RPMI7951 (cell line): ENCODE data around the gene RHOBTB3. TPM values are rescaled to one million over a fixed set of nuclear protein-coding genes. Genes with fewer than 3 reads are reported as not detected.

Experiments used
- DNase-seq: peaks from one replicate; pipeline ENCODE4 v3.0.0-alpha.2; 2012; ENCODE audit warnings: low read depth
- total RNA-seq: library from RNA; depleted of rRNA; stranded (reverse); fragments of >200 nt; shearing (Covaris generic); gene quantifications from 2 replicates; pipeline ENCODE4 v1.2.3, GENCODE V29; 2014

Gene RHOBTB3
- total RNA-seq, 1 experiment from 2014 or later = 64.2 TPM

DNA sequence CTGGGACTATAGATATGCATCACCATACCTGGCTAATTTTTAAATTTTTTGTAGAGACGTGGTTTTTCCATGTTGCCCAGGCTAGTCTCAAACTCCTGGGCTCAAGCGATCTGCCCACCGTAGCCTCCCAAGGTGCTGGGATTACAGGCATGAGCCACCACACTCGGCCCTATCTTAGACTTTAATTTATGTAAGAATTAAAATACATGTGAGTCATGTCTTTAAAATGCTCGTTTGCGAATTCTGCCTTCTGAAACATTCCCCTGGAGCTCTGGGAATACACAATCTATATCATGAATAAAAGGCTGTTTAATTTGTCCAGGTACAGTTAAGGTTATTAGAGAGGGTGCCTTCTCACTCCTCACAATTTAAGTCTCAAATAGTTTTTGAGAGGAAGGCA is 32.8 kb downstream of the RHOBTB3 start:
- no peak for DNase-seq

DNA sequence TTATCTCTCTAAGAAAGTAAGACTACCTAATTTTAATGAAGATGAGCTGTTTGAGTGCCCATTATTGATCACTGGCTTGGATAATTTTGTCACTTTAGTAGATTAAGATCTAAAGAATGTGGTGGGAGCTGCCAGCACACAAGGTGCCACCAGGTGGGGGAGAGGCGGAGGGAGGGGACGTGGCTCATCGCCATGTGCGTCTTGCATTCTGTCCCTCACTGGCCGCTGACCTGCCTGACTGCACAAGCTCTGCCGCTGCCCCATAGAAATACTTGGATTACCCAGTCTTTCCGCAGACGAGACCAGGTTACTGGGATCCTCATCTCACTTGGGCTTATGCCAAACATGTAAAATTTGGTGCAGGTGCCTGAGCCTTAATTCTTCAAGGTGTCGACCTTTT is 37.6 kb downstream of the RHOBTB3 start:
- DNase-seq = no peak

DNA sequence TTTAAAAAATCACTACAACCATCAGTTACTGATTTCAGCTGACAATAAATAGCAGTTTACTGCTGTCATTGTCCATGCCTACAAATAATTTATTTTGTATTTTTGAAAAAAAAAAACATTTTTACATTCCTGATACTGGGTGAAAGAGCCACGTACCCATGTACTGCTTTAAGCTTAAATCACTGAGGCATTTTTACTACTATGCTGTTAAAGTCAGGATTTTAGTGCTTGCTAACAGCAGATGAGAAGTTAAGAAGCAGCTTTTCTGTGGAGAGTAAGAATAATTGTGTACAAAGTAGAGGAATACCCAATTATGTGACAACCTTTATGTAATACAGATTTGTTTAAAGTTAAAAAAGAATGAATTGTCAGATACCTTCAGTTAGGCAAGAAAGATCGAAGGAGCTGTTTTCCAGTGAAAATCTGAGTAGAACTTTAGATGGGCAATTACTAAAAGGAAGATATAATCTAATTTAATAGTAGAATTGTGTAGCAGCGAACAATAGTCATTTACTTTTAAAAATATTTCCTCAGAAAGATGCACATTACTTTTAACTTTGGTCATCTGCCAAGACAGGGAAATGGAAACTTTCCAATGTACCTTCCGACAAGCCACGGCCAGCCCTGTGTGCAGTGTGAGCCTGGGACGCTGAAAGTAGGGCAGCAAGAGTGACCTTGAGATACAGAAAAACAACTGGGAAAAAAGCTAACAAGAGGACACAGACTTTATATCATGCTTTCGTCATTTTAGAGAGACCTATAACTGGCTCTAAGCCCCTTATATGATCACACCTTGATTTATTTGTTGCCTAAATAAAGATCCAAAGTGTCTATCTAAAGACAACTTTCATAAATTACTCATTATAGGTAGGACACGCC is 39.9 kb downstream of the RHOBTB3 start:
- no peak for DNase-seq

DNA sequence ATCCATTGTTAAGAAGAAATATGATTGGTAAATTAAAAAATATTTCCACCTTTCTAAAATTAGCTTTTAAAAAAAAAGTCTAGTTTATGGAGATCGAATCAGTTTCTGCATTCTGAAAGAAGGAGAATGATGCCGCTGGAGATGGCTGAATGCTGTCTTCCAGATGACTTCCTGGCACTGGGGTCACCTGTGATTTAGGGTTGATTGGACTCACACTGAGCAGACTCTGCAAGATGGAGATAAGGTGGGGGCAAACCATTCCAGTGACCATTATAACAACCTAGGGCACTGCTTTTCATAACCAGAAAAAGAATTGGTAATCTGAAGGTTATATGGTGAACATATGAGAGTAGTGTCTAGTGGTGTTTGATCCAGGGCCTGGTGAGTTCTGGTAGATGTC is 40.8 kb downstream of the RHOBTB3 start:
- DNase-seq = no peak

DNA sequence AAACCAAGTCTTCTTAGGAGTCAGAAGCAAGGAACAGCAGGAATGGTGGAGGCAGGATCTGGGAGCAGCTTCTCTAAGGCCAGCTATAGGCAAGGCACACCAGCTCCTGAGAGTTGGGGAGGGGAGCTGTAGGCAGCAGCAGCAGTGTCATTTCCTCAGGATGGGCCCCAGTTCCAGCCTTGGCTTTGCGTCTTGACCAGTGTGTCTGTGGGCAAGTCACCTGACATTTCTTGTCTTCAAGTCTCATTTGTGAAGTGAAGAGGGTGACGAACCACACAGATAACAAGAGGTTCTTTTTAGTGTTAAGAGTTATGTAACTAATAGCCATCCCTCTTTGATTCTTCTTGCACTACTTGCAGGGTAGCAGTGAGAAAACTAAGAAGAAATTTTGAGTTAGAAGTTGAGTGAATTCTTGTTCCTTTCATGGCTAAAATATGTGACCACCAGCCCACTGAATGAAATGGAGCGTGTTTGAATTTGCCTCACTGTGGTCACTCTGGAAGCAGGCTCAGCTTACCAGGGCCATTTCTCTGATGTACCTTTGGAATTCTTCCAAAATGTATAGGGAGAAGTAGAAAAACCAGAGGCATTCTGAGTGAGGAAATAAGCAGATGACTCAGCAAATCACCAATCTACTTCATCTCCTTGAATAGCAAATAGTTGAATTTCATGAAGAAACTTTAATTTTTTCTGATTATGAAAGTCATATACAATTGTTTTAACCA is 42.4 kb downstream of the RHOBTB3 start:
- DNase-seq = peak; percentile 84

DNA sequence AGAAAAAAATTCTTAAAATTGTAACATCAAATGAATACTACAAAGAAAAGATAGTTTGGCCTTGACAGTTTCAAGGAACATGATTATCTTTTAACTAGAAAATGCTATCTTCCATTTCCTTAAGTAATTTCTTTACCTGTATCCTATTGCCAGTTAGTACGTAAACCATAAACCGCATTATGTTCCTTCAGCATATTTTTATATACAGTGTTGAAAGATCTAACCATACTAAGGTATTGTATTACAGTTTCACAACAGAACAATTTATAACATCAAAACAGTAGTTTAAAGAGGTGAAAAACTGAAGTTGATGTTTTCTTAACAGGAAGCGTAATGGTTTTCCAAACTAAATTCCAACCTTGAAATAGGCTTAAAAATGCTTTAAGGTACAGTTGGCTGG is 46.3 kb downstream of the RHOBTB3 start:
- DNase-seq = no peak

DNA sequence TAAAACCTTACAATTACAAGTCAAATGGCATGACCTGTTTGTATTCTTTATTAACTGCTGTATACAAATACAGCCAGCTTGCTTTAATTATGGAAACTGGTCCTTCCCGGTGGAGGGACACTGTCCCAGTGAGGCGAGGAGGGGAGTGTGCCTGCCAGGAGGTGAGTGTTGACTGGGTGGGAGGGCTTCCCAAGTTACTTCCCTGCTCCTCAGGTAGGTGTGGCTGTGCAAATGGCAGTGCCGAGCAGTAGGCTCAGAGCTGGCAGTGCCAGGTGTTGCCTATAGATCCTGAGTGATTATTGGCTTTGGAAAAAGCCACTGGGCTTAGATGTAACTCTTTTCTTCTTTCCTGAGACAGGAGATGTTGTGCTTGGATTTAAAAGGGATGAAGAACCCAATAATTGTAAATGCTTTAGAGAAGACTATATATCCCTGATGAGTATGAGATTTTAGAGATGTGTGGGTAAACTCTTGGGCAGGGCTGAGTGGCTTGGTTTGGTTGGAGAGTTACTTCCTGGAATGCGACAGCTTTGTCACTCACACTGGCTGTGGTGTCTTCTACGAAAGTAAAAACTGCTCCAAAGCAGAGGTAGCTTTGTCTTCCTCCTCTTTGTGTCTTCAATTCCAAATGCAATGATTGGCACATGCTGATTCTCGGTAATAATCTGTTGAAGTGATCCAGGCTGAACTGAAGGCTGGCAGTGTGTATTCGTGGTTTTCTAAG is 47.7 kb downstream of the RHOBTB3 start:
- DNase-seq = no peak

DNA sequence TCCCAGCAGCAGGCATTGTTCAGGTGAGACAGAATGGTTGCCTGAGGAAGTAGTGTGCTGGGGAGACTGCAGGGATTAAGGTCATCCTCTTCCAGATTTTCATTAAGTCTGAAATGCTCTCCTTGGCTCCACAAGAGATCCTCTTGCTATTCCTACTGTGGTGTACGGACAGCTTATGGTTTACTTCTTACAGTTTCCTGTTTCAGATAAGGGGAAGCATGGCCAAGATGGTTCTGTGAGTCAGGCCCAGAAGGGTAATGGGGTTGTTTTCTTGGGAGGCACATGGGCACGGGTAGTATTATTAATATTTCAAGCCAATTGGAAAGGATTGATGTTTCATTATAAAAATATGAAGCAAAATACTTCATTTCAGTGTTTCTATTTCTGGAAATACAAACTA is 48.5 kb downstream of the RHOBTB3 start:
- no peak for DNase-seq

DNA sequence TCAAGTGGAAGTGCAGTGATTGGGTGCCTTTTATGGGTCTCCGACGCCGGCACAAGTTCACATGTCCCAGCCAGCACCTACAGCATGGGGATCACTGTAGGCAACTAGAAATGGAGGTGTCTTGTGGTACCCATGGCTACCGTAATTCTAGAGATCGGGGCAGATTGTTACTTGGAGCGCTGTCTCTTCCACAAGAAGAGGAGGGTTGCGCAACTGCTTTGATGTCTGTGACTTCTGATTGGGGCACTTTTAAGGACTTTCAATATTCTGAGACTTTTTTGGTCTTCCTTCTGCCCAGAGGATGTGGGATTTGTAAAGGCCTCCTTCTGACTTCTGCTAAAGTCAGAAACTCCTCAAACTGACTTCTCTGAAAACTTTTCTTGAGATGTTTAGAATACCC is 49.5 kb downstream of the RHOBTB3 start:
- DNase-seq = no peak

DNA sequence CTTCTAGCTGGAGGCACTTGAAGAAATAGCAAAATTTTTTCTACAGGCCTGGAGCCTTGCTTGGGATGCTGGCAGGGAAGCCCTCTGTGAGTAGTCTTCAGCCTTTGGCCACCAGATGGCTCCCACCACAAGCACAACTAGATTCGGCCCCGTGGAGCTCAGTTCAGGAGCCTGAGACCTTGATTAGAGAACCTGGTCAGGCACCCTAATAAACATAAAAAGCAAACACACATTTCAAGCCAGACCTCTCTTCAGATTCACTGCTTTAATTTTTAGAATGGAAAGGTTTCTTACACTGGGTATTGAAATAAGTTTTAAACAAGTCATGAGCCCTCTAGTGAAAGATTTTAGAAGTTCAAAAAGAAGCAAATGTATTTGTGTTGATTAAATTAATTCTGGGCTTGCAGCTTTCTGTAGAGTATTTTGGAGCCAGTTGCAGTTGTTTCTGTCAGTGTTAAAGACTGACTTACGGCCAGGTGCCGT is 50.0 kb downstream of the RHOBTB3 start:
- DNase-seq = peak; percentile 73

DNA sequence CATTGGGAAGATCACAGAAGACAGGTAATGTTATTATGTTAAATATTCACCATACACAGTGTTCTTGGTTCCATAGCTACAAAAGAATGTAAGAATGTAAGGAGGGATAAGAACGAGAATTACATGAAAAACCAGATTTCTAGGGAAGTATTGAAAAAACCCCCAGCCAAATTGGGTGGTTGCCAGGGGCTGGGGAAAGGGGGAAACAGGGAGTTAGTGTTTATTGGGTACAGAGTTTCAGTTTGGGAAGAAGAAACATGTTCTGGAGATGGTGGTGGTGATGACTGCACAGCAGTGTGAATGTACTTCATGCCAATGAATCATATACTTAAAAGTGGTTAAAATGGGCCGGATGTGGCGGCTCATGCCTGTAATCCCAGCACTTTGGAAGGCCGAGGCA is 51.0 kb downstream of the RHOBTB3 start:
- no peak for DNase-seq

DNA sequence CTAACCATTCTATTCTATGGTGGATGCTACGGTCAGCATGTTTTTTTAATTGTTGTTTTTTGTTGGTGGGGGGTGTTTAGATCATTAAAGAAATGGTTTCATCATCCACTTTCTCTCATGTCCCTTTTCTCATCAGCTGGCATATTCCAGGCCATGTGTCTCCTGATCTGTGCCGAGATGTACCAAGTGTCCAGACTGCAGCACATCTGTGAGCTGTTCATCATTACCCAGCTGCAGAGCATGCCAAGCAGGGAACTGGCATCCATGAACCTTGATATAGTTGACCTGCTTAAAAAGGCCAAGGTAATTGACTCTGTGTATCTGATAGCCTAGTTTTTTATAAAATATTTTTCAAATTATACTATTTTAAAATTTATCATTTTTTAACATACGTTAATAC is 52.5 kb downstream of the RHOBTB3 start:
- no peak for DNase-seq

DNA sequence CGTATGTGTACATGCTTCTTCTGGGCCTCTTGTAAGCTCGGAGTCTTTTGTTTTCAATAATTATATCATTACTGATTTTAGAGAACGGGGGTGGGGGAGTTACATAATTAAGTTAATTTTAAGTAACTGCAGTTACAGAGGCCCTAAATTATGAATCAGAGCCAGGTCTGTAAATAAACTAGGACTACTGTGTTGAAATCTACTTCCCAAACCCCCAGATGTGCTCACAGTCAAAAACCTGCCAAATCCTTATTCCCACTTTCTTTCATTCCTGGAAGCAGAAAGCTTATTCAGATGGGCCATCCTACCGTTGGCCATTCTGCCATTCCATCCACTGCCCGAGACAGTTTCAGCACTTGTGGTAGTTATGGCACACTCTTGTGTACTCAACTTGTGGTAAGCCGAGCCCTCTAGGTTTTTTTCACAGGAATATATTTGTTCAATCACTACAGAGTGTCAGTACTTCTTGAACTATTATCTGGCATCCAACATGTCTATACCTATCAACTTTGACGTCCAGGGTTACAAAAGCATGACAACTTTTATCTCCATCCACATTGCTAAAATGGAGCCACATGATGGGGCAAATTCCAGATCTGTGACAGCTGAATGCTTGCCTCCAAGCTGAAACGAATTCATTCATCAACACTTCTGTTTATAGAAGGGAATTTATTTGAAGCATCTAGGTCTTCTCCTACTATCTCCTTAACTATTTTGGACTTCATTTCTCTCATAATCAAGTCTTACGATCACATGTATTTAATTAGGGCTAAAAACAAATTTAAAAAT is 53.6 kb downstream of the RHOBTB3 start:
- DNase-seq = no peak

DNA sequence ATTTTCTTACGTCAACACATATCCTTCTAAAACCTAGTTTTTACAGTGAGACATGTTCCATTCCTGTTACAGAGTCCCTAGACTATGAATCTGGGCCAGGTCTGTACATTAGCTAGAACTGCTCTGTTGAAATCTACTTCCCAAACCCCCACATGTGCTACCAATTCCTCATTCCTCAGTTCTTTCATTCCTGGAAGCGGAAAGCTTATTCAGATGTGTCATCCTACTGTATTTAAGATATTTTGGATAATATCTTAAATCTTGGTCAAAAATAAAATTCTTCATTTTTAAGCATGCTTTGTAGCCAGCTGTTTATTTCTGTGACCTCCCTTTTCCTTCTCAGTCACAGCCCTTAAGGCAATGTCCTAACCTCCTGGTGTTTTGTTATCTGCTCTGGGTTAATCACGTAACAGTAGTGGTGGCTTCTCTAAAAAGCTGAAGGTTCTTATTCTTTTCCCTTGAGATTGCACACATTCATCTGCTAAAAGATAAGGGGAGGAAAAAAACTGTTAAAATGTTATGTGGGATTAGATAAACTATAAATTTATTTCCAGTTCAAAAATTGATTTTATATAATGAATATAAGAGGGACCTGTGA is 55.8 kb downstream of the RHOBTB3 start:
- DNase-seq = no peak

DNA sequence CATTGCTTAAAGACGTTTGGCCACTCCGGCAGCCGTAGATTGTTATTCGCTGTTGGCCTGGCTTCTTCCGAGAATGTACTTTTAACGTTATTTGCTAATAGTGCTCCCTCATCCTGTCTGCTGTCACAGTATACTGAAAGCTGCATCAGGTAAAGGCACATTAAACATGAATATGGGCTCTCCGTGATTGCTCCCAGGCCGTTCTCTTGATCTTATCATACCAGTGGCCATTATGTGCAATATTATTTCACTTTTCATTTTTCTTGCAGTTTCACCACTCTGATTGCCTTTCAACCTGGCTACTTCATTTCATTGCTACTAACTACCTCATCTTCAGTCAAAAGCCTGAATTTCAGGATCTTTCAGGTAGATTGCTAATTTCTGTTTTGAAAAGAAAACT is 57.4 kb downstream of the RHOBTB3 start:
- no peak for DNase-seq

DNA sequence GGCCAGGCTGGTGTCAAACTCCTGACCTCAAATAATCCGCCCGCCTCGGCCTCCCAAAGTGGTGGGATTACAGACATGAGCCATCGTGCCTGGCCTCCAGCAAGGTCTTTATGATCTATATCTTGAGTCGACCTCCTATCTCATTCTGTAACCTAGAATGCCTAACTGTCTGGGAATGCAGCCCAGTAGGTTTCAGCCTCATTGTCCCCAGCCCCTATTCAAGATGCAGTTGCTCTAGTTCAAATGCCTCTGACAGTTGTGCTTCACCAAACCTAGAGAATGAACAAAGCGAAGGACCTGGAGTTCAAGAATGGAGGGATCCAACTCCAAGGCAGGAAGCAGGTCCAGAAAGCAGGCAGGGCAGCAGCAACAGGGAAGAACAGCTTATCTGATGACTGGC is 60.6 kb downstream of the RHOBTB3 start:
- DNase-seq = no peak

DNA sequence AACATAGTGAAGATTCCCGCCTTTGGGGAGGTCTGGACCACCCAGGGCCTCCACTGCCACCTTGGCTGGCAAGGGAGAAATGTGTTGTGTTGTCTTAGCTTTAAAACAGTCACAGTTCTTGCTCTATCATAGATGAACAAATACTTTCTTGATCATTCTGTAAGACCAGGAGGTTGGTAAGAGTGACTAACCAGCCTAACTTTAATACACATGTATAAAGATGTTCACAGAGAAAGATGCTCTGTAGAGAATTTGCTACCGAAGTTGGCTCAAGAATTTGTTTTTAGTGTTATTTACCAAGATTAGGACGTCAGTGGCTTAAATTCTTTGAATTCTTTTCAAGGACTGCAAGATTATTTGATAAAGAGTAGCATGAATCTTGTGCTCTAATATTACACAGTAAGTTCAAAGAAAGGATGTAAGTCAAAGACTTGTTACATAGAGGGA is 63.0 kb downstream of the RHOBTB3 start:
- no peak for DNase-seq

DNA sequence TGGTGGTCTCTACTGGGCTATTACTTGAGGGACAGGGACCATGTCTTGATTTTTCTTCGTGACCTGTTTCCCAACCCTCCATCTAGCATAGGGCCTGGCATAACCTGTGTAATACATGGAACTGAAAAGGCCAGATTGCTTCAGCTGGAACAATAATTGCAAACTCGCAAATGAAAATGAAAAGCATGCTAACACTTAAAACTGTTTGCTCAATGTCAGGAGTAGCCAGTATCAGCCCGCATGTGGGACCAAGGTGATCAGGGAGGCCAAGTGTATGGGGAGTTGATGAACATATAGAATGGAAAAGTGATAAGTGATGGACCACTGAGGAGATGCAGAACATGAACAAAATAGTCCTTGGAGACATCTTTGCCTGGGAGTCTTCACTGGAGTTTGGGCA is 66.2 kb downstream of the RHOBTB3 start:
- no peak for DNase-seq

DNA sequence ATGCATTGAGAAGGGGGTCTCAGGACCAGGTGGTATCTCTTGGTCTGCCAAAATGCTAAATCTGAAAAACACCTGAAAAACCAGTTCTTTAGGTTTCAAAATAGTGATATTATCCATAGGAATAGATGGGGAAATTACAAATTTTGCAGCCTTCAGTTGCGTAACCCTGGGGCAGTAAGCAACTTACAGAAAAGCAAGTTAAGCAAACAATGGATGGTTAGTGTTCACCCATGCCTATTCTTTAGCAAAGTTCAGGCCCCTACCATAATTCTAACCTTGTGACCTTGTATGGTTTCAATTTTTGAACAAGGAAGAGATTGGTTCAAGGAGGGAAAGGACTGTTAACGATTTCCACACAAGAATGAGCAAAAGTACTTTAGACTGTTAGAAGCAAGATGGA is 66.9 kb downstream of the RHOBTB3 start:
- no peak for DNase-seq

DNA sequence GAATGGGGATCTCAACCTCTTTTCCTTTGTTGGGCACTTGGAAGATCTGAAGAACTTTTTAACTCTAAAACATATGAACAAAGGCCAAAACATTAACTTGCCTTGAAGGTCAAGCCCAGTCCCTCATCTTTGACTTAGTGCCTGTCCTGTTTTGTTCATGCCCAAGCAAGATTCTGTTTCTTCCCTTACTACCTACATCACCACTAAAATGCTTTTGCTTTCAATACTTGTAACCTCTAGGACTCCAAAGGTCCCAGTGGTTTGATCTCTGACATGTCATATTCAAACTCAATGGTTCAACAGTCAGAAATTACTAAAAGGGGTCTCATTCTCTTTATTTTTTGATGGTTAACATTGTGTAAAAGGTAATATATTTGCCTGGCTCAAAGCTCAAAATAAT is 67.4 kb downstream of the RHOBTB3 start:
- DNase-seq = no peak

DNA sequence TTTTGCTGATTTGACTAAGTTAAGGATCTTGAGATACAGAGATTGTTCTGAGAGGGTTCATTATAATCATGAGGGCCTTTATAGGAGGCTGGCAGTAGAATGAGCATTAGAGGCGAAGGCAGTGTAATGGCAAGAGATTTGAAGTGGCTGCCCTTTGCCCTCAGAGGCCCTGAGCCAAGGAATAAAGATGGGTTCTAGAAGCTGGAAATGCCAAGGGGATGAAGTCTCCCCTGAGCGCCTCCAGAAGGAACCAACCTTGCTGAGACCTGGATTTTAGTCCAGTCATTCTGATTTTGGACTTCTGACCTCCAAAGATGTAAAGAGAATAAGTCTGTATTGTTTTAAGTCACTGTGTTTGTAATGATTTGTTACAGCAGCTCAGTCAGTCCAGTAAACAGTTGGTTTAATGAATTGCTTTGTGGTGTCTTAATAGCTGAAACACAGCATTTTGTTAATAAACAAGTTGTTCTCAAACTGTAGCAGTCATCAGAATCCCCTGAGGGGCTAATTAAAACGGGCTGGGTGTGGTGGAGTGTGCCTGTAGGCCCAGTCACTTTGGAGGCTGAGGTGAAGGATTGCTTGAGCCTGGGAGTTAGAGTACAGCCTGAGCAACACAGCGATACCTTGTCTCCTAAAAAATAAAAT is 68.2 kb downstream of the RHOBTB3 start:
- DNase-seq = no peak
